Stimulated activated memory B cell treated with anti-CD40 and anti-IgM and Interleukin-4, amounts not matched to agents 10 μg/mL and 1 μg/mL and 100 μg/mL, for 72 hours (primary cell): ENCODE measurements around the gene CDC7.
A peak's percentile ranks its signal among the peaks of the same experiment; 100 is the strongest.
"Not testable (repeated sequence)": the region's sequence is repeated elsewhere in the genome, so short reads cannot be mapped to it uniquely, and the experiment has no call there.

Source experiments
- ATAC-seq: fragments of 150-1000 bp; cut with Tn5 transposase; 2 replicates; pipeline ENCODE4 v1.10.0; 2021
- H3K27ac Mint-ChIP-seq: one replicate; pipeline ENCODE4 v1.8.0; 2022; ENCODE audit warnings: mild to moderate bottlenecking, mixed read lengths
- H3K27me3 Mint-ChIP-seq: one replicate; pipeline ENCODE4 v1.8.0; 2022; ENCODE audit warnings: mixed read lengths
- H3K36me3 Mint-ChIP-seq: one replicate; pipeline ENCODE4 v1.8.0; 2022; ENCODE audit warnings: mixed read lengths
- H3K4me1 Mint-ChIP-seq: one replicate; pipeline ENCODE4 v1.8.0; 2022; ENCODE audit warnings: mixed read lengths
- H3K4me3 Mint-ChIP-seq: one replicate; pipeline ENCODE4 v1.8.0; 2022; ENCODE audit warnings: mild to moderate bottlenecking, moderate library complexity, mixed read lengths
- H3K9me3 Mint-ChIP-seq: one replicate; pipeline ENCODE4 v1.8.0; 2022; ENCODE audit warnings: mixed read lengths

The CDC7 gene

DNA sequence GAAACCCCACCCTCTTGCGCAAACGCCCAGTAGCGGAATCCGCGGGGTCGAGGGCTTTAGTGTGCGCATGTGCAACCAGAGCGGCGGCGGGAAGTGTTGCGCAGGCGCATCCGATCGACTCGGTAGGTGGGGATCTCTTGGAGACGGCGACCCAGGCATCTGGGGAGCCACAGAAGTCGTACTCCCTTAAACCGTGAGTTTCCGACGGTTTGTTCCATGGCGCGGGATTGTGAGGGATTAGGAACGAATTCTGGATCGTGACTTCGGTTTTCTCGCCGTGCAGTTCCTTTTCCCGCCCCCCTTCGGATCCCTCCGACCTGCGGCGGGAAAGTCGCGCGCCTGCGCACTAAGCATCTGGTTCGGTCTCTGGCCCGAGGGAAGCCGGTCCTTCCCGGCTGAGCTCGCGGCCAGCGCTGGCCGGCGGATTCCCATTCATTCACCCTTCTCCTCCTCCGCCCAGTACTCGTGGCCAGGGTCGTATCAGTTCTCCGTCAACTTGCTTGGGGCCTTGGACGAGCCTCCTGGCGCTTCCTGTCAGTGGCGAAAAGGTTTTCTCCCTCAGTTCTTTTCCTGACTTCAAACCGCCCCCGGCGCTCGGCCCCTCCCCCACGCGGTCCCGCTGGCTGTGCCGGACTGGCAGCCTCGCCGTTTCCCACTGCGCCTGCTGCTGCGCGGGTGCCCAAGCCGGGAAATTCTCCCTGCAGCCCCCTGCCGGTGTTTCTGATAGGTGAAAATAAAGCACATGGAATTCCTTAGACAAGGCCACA, at the start of gene CDC7:
TSS of gene CDC7 (plus strand) at position 96 of the 767 bp plus-strand sequence. CDS start 866 bp downstream, outside the sequence.
- Mint-ChIP-seq H3K27me3 (no peaks in the 10 kb centered on the region), H3K9me3 (no peaks in the 10 kb centered on the region), H3K4me1 (peaks cover 13% of the 10 kb centered on the region), H3K27ac (no peak within 1 kb of the TSS), H3K4me3 (no peak within 1 kb of the TSS), H3K36me3 (no peaks in the 10 kb centered on the region)
- ATAC-seq: peak; percentile 93

DNA sequence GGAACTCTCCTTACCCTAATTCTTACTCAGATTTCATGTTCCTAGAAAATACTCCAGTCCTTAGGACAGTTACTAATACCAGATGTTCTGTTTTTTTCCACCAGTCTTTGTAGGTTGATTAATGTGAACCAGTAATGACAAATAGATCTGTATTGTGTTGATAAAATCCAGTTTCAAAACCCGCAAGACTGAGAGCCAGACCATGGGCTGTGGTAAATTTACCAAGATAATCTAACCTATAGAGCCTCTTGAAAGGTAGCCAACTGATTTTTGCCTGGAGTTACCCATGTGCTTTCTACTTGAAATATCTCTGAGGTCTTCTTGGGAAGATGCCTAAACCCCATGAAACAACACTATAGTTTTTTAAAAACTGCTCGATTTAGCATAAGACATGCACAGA, 46.5 kb upstream of the CDC7 start:
- Mint-ChIP-seq H3K4me1 (no peaks in the 10 kb centered on the region), H3K9me3 (no peaks in the 10 kb centered on the region), H3K4me3 (no peak overlapping the region), H3K36me3 (no peaks in the 10 kb centered on the region), H3K27ac (no peak overlapping the region), H3K27me3 (no peaks in the 10 kb centered on the region)
- ATAC-seq: no peak

DNA sequence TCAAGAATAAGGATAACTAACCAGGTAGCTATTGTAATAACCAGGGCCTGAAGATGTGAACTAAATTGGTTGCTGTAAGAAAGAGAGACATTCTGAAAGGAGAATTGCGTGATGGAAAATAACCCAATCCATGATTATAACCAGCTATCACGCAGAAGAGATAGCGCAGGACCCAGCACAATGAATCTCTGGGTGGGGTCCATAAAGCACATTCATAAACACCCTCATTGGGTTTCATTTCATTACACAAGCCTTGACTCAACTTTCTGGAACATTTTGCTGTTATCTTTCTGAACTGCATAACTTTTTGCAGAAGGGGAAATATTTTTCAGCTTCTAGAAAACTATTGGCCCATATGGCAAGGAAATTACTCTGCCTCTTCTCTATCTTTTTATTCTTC, 45.3 kb upstream of the CDC7 start:
- no peaks in the 10 kb centered on the region for H3K36me3 Mint-ChIP-seq
- no peaks in the 10 kb centered on the region for H3K9me3 Mint-ChIP-seq
- no peak overlapping the region for H3K27ac Mint-ChIP-seq
- H3K4me1 Mint-ChIP-seq: no peaks in the 10 kb centered on the region
- H3K4me3 Mint-ChIP-seq: no peak overlapping the region
- no peaks in the 10 kb centered on the region for H3K27me3 Mint-ChIP-seq
- ATAC-seq: no peak

DNA sequence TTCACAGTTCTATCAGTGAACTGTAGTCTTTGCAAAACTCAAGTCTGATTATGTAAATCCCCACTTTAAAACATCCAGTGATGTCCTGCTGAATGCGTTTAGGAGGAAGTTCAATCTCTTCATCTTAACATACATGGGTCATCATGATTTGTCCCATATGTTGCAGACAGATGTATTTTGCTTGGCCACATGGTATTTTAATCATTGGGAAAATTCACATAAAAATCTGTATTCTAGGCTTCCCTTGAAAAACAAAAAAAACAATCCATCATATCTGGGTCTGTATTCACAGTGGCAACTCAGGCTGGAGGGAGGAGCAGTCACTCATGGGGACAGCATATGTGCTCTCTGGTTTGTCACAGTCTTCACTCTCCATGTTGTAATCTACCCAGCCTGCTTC, 44.8 kb upstream of the CDC7 start:
- Mint-ChIP-seq H3K9me3 (no peaks in the 10 kb centered on the region), H3K4me3 (no peak overlapping the region), H3K27me3 (no peaks in the 10 kb centered on the region), H3K4me1 (no peaks in the 10 kb centered on the region), H3K27ac (no peak overlapping the region), H3K36me3 (no peaks in the 10 kb centered on the region)
- ATAC-seq: no peak

DNA sequence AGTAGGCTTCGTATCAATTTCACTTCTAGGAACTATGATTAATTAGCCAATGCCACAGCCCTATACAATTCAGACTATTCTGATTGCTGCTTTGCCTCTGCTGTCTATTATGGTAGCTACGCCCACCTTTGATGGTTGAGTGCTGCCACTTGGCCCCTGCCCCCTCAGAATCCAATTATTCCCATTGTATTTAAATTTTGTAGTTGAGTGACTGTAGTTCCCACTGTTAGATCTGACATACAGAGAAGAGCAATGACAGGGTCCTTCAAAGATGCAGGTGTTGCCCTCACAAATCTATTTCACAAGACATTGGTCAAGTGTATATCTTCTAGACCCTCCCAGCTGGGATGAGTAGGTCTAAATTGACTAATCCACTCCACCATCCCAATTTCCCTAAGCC, 35.3 kb upstream of the CDC7 start:
- H3K27ac Mint-ChIP-seq, H3K36me3 Mint-ChIP-seq: not testable (repeated sequence)

DNA sequence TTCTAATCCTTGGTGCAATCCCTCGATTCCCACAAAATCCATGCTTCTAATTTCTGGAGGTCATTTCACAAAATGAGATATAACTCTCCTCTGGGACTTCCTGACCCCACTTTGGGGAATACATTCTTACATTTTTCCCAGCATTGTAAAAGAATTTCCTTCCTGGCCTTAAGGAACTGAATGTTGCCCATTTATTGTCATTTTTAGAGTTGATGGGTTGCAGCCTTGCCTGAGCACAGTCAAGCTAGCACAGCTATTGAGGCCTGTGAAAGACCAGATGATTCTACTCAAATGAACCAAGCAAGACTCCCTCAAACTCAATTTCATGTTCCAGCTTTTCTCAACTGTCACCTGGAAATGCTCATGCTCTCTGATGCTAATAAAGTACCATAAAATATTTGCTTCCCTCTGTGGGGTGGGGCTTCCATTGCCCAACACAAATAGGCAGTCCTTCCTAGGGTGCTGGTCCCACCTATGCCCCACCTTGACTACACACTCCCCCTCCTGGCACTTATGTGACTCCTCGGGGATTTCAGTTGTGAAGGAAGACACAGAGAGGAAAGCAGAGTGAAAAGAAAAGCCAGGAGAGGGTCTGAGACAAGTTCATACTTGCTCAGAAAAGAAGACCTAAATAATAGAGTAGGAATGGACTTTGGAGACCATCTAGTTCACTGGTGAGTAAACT, 24.0 kb upstream of the CDC7 start:
- ATAC-seq: no peak
- H3K27me3 Mint-ChIP-seq: peaks cover 9% of the 10 kb centered on the region
- H3K9me3 Mint-ChIP-seq: no peaks in the 10 kb centered on the region
- H3K27ac Mint-ChIP-seq: no peak overlapping the region
- H3K4me3 Mint-ChIP-seq: no peak overlapping the region
- H3K4me1 Mint-ChIP-seq: no peaks in the 10 kb centered on the region
- no peaks in the 10 kb centered on the region for H3K36me3 Mint-ChIP-seq

More for the DNA sequence above, 35.3 kb upstream of the CDC7 start:
- not testable (repeated sequence) for ATAC-seq, H3K4me3 Mint-ChIP-seq, H3K4me1 Mint-ChIP-seq, H3K27me3 Mint-ChIP-seq
- peaks cover 16% of the 10 kb centered on the region for H3K9me3 Mint-ChIP-seq

DNA sequence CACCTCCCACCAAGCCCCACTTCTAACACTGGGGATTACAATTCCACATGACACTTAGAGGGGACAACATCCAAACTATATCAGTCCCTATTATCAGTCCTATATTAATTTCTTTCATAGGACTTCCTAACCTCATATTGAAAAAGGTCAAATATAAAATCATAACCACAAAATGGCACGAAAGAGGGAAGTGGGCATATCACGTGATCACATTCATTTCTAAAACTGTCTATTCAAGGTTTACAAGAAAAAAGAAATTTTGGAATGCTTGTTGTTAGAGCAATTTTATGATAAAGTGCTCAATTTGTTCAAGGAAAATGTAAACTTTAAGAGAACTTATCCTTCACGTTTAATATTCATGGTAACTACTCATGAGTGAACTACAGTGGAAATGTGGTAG, 13.2 kb upstream of the CDC7 start:
- peaks cover 3% of the 10 kb centered on the region for H3K9me3 Mint-ChIP-seq
- no peak for ATAC-seq
- H3K4me3 Mint-ChIP-seq: no peak overlapping the region
- H3K4me1 Mint-ChIP-seq: peaks cover 7% of the 10 kb centered on the region
- no peak overlapping the region for H3K27ac Mint-ChIP-seq
- H3K27me3 Mint-ChIP-seq: peaks cover 8% of the 10 kb centered on the region
- H3K36me3 Mint-ChIP-seq: no peaks in the 10 kb centered on the region

DNA sequence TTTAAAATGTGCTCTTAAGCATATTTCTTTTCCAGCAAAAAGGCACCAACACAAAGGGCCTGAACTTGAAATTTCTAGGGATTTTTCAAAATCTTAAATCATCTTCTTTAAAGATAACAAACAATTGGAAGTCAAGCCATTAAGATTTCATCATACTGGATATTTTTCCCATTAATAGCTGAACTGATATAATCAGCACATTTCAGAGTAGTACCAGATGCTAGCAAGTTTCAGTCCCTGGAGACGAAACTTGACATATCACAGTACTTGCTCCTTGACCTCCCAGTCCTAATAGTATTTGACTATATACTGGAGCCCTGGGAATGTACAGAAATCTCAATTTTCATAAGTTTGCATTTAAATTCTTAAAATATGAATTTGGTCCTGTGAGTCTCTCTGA, 10.2 kb upstream of the CDC7 start:
- no peaks in the 10 kb centered on the region for H3K36me3 Mint-ChIP-seq
- no peak overlapping the region for H3K27ac Mint-ChIP-seq
- peaks cover 7% of the 10 kb centered on the region for H3K4me1 Mint-ChIP-seq
- no peak for ATAC-seq
- H3K4me3 Mint-ChIP-seq: no peak overlapping the region
- no peaks in the 10 kb centered on the region for H3K9me3 Mint-ChIP-seq
- no peaks in the 10 kb centered on the region for H3K27me3 Mint-ChIP-seq

DNA sequence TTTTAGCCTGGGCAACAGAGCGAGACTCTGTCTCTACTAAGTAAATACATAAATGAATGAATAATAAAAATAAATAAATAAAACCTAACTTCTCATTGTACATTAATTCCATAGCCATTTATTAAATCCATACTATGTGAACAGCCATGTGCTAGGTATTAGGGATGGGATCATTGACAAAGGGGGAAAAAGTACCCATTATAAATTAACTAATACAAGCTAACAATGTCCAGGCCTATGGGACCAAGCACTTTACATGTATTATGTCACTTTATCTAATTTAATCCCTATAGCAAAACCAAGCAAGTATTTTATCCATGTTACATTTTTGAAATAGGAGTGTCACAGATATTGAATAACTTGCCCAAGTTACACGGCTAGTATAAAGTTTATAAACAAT, 2.6 kb upstream of the CDC7 start:
- no peak overlapping the region for H3K27ac Mint-ChIP-seq
- H3K27me3 Mint-ChIP-seq: no peaks in the 10 kb centered on the region
- no peak for ATAC-seq
- H3K4me3 Mint-ChIP-seq: no peak overlapping the region
- no peaks in the 10 kb centered on the region for H3K9me3 Mint-ChIP-seq
- no peaks in the 10 kb centered on the region for H3K36me3 Mint-ChIP-seq
- peaks cover 7% of the 10 kb centered on the region for H3K4me1 Mint-ChIP-seq

DNA sequence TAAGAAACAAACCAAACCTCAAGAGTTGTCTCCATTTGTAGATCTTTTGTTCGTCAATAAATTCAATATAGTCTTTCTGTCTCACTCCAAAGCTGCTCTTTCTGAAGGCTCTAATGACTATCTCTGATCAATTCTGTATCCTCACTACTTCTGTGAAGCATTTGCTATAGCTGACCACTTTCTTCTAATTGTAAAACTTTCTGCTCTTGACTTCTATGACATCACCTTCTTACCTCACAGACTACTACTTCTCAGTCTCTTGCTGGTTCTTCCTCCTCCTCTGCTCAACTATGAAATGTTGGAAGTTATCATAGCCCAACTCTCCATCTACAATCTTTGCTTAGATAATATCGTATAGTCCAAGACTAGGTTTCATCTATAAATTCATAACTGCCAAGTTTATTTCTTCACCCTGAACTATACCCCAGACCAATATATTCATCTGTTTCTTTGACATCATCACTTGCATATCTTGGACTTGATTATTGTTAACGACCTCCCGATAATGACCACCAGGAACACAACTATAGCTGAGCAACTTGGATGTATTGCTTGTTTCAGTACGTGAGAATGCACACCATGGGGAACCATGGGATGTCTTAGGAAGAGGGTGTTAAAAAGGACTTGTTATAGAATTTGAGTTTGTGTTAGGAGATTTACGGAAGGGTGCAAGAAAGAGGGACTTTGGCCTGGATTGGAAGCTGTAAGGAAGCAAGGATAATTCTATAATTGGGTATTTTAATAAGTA, 2.0 kb upstream of the CDC7 start:
- ATAC-seq: no peak
- H3K4me3 Mint-ChIP-seq: no peak overlapping the region
- H3K27me3 Mint-ChIP-seq: no peaks in the 10 kb centered on the region
- H3K36me3 Mint-ChIP-seq: no peaks in the 10 kb centered on the region
- H3K27ac Mint-ChIP-seq: no peak overlapping the region
- H3K4me1 Mint-ChIP-seq: peaks cover 7% of the 10 kb centered on the region
- no peaks in the 10 kb centered on the region for H3K9me3 Mint-ChIP-seq

DNA sequence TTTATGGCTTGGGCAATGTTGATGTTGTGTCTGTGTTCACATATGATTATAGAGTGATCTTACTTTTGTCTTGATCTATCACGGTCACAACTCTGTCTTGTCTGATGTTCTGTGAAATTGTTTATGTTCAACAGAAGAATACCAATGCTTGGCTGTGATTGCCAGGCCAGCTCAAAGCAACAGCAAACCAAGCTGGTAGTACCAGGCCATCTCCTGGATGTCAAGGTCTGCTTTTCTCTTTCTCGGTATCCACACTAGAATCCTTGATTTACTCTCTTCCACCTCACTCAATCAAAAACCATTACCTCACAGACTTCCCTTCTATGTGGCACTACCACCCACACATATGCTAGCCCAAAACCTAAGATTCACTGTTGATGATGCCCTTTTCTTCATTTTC, 1.3 kb upstream of the CDC7 start:
- Mint-ChIP-seq H3K27me3 (no peaks in the 10 kb centered on the region), H3K9me3 (no peaks in the 10 kb centered on the region), H3K36me3 (no peaks in the 10 kb centered on the region), H3K4me3 (no peak overlapping the region), H3K27ac (no peak overlapping the region), H3K4me1 (peaks cover 7% of the 10 kb centered on the region)
- no peak for ATAC-seq

DNA sequence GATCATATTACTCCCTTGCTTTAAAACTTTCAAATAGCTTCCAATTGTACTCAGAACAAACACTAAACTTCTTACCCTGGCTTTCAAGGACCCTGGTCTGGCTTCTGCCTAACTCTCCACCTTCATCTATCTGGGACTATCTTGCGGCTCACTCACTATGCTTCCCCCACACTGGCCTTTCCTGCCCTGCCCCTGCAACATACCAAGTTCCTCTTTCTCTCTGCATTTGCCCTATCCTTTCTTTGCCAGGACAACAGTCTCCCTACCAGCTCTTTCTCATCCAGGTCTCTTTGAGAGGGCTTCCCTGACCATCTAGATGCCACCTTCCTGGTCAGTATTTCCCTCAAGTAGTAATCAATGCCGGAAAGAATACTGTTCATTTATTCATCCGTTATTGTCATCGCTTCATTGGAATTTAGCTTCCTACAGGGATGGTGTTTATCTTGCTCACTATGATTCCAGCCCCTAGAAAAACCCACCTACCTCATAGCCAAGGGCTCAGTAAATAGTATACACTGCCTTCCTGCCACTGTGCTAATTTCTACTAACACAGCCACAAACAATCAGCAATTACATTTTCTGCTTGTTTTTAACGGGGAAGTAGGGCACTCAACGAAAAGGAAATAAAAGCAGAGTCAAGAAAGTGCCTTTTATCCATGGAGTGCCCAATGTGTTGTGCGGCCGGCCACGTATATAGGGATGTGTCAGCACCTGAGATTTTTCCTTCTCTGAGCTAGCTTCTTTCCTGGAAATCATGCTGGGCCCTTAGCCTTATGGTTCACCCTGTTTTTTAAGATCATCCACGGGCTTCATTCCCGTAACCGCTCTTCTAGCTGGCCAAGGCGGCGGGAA, 521 bp upstream of the CDC7 start:
- no peak overlapping the region for H3K4me3 Mint-ChIP-seq
- H3K27me3 Mint-ChIP-seq: no peaks in the 10 kb centered on the region
- H3K27ac Mint-ChIP-seq: no peak overlapping the region
- ATAC-seq: peak; percentile 59
- H3K4me1 Mint-ChIP-seq: peaks cover 13% of the 10 kb centered on the region
- no peaks in the 10 kb centered on the region for H3K9me3 Mint-ChIP-seq
- no peaks in the 10 kb centered on the region for H3K36me3 Mint-ChIP-seq

DNA sequence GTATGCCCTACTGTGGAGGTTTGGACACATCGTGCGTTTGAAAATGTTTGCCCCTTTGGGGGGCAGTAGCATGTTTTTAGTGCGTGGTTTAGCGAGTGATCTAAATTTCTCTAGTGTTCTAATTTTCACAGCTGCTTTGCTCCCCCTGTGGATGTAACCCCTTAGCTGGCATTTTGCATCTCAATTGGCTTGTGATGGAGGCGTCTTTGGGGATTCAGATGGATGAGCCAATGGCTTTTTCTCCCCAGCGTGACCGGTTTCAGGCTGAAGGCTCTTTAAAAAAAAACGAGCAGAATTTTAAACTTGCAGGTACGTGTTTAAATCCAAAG, 836 bp downstream of the CDC7 start:
- Mint-ChIP-seq H3K4me1 (peaks cover 13% of the 10 kb centered on the region), H3K27ac (no peak overlapping the region), H3K4me3 (no peak overlapping the region), H3K27me3 (no peaks in the 10 kb centered on the region), H3K36me3 (no peaks in the 10 kb centered on the region), H3K9me3 (no peaks in the 10 kb centered on the region)
- no peak for ATAC-seq

DNA sequence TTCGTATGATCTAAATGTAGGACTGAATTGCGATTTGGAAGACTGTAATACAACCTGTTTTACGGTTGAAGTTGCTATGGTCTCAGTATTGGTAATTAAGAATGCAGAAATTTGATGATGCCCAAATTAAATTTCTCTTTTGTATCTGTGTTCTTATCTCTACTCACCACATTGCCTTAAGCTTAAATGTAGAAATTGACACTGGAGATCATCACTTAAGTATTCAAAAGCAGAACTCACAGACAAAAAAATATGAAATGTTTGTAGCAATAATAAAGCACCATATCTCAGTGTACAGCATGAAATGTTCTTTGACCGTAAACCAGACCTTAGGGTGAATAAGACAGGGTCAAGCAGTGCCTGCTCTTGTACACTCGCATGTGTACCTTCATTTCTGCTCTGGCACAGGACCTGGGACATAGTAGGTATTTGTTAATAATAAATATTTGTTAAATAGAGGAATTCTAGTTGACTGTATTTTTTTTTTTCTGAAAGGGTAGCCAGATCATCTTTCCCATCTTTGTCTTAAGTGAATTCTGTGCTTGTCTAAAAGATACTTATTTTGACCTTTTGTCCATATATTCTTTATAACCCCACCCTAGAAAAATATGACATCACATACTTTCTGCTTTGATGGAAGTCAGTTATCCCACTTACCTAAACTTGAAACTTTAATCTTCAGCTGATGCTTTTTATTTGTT, 1.5 kb downstream of the CDC7 start:
- ATAC-seq: no peak
- no peak overlapping the region for H3K27ac Mint-ChIP-seq
- no peaks in the 10 kb centered on the region for H3K9me3 Mint-ChIP-seq
- H3K4me1 Mint-ChIP-seq: peaks cover 13% of the 10 kb centered on the region
- H3K4me3 Mint-ChIP-seq: peak overlapping the region; percentile 9
- H3K27me3 Mint-ChIP-seq: no peaks in the 10 kb centered on the region
- H3K36me3 Mint-ChIP-seq: no peaks in the 10 kb centered on the region
